ENCODE measurements around the gene IGFL4.

Gene IGFL4

DNA sequence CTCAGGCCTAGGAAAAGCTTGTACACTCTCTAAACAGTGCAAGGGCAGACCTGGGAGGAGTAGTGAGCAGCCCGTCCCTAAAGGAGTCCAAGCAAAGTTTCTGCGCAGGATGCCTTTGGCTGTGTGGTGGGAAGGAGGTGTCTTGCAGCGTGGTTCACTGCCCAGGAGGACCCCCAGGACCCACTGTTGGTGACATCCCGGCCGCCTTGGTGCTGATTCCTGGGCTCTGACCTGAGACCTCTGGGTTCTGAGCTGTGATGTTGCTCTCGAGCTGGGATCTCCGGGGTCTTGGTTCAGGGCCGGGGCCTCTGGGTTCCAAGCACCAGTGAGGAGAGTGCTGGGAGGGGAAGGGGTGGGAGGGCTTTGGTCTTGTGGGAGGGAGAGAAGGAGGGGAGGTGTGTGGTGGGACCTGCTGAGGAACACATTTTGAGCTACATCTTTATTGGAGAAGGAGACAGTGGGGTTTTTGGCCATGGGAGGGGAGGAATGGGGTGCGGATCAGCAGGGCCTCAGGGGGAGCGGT is 22.0 kb downstream of the IGFL4 start:
- no peak for DNase-seq

DNA sequence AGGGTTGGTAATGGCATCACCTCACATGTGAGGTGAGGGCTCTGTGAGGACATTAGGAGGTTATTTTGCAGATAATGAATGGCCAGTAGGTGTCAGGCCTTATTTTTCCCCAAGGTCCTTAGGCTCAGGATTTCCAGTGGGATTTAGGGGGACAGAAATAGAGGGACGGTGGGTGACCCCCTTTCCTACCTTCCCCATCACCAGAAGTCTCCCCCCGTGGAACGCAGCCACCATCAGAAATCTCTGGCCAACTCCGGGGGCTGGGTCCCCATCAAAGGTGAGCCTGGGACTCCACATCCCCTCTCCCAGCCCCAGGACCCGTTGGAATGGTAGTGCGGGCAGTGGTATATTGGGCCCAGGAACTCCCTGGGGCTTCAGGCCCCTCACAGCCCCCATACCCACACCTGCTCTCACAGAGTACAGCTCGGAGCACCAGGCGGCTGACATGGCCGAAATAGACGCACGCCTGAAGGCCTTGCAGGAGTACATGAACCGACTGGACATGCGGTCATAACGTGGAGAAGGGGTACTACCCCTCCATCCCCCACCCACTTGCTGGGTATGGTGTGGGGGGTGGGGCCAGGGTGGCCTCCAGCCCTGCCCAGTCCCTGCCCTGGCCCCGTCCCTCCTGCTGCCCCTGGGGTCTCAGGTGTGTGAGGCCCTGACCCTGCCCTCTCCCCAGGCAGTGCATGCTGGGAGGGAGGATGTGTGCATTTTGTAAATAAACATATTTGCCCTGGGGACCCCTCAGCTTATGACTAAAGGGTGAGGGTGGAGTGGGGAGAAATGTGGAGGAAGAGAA is 22.7 kb downstream of the IGFL4 start:
- DNase-seq: no peak

DNA sequence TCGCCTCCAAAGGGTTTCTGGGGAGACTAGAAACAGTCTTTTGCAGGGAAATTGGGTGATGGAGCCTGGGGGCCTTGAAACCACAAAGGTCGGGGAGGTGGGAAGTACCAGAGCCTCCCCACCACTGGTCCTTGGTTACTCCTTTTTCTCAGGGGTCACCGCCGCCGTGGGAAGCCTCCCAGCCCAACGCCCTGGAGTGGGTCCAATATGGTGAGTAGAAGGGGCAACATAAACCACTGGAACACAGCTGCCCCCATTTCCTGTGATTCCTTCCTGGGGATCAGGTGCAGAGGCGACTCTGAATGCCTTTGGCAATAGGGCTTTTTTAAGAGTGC is 23.7 kb downstream of the IGFL4 start:
- no peak for DNase-seq

DNA sequence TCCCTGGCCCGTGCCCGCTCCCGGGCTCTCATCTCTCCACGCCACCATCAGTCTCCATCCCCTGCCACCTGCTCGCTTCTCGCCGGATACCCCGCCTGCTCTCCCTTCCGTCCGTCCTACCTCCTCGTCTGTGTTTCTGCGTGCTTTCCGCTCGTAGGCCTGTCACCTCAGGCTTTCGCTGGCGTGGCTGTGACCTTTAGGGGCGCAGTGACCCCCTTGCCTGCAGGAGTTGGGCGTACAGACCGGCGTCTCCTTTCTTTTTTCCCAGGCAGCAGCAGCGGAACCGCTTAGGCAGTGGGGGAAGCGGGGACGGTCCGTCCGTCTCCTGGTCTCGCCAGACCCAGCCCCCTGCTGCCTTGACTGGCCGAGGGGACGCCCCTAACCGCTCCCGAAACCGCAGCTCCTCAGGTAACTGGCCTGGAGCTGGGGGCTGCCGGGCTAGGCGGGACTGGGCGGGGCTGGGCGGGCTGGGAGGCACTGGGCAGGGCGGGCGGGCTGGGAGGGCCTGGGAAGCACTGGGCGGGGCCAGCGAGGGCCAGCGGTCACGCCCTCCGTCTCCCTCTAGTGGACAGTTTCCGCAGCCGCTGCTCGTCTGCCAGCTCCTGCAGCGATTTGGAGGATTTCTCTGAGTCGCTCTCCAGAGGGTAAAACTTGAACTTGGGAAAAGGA is 24.2 kb downstream of the IGFL4 start:
- peak; percentile 46 to 70 for DNase-seq

DNA sequence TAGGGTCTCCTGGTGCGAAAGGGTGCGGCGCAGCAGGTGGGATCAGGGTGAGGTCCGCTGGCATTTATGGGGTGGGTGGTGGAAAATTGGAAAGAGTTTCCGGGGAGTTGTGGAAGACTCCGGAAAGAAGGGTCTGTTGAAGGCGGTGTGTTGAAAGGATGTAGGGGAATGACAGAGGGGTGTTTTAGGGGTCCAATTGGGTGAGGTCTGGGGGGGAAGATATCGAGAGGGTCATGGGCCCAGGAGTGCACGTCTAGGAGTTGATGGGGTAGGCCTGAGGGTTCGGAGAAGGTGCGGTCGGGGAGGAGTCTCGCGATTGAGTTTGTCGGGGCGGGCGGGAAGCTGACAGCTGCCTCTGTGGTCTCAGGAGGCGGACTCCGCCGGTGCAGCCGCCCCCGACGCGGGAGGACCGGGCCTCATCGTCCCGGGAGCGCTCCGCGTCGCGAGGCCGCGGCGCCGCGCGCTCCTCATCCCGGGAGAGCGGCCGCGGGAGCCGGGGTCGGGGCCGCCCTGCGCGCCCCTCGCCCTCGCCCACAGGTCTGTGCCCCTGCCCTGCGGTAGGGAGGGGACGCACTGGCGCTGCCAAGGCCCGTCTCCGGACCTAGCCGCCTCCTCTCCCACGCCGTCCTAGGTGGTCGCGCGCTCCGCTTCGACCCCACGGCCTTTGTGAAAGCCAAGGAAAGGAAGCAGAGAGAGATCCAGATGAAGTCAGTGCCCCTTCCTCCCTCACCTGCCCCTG is 24.9 kb downstream of the IGFL4 start:
- no peak for DNase-seq

DNA sequence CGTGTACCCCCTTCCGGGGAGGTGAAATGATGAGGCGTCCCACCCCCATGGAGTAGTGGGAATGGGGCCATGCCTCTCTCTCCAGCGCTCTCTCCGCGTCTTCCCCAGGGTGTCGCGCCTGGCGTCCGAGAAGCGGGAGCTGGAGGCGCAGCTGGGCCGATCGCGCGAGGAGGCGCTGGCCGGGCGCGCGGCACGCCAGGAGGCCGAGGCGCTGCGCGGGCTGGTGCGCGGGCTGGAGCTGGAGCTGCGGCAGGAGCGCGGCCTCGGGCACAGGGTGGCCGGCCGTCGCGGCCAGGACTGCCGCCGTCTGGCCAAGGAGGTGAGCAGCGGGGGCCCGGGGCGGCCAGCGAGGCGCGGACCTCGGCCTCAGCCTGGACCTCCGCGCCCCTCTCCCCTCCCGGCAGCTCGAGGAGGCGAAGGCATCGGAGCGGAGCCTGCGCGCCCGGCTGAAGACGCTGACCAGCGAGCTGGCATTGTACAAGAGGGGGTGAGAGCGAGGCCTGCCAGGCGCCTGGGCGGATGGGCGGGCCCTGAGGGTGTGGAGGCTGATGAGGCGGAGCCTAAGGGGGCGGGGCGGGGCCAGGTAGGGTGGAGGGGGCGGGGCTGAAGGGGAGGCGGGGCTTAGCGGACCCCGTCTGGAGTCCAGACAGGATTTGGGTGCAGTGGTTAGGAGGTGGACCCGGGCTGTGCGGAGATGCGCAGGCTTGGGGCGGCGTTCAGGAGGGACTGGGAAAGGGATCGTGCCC is 25.7 kb downstream of the IGFL4 start:
- peak in 1 of 2 experiments; percentile 21 for DNase-seq

DNA sequence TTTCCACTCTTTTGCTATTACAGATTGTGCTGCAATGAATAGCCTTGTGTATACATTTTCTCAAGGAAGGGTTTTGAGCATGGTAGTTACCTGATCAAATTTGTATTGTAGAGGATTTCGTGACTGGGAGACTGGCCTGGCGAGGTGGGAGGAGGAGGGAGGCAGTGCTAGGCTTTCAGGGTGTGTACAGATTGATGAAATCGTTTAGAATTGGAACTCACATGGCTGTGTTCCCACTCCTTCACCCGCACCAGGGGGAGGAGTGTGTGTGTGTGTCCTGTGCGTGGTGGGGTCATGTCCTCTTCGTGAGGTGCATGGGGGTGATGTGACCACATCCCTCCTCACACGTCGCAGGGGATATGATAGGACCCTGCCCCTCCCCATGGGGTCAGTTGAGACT is 26.3 kb downstream of the IGFL4 start:
- no peak for DNase-seq

DNA sequence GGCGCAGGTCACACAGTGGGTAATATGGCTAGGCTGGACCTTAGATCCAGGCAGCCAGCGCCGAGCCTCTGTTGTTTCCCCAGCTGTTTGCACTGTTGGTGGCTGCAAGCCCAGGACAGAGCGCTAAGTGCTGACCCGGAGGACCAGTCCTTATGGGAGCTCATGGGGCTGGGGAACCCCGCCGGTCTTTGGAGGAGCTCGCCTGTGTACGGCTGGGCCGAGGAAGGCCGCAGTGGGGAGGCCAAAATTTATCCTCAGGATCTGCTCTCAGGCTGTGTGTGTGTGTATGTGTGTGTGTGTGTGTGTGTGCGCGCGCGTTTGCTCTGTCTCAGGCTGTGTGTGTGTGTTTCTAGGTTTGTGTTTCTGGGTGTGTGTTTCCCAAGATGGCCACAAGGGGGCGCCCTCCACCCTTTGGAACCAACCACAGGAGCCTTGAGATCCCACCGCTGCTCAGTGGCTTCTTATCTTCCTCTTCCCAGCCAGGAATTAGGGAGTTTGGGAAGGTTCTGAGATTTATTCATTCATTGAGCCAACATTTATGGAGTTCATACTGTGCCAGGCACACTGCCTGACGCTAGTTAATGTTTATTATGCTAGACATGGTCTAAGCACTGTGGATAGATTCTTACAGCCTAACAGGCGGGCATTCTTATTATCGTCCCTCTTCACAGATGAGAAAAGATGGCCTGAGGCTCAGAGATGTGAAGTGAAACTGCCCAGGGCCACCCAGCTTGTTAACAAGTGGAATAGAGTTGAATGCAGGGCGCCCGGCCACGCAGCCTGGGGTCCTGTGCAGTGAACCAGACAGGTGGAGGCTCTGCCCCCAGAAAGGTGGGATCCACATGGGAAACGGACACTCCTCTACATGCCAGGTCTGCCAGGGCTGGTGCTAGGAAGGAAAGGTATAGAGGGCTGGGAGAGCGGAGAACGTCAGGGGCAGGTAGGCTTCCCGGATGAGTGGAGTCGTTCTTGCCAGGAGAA is 31.0 kb downstream of the IGFL4 start:
- peak; percentile 24 to 26 for DNase-seq

DNA sequence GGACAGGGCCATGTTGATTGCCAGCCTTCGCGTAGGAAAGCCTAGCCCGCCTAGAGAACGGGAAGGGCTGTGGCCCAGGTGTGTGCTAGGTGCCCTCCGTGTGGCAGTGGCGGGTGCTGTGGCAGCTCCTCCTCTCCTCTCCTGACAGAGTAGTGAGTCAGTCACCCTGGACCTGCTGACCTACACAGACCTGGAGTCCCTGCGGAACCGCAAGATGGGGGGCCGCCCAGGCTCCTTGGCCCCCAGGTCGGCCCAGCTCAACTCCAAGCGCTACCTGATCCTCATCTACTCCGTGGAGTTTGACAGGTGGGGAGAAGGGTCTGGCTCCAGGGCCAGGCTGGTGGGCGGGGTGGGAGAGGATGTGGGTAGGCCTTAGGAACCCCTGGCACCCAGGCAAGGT is 34.4 kb downstream of the IGFL4 start:
- no peak for DNase-seq

DNA sequence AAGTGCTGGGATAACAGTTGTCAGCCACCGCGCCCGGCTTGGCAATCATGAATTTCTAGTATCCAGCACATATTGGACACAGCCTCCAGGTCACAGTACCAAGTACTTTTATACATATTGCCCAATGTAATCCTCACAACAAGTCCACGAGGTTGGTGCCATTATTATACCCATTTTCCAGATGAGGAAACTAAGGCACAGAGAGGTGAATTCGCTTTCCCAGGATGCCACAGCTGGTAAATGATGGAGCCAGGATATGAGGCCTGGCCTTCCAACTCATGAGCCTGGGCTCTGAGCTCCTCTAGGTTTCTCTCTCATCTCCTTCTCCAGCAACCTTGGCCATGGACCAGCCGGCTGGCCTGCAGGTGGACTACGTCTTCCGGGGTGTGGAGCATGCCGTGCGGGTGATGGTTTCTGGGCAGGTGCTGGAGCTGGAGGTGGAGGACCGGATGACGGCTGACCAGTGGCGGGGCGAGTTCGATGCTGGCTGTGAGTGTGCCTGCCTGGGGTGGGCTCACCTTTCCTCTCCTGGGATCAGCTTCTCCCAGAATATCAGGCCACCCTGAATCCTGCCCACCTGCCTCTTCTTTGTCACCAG is 38.0 kb downstream of the IGFL4 start:
- DNase-seq: no peak

DNA sequence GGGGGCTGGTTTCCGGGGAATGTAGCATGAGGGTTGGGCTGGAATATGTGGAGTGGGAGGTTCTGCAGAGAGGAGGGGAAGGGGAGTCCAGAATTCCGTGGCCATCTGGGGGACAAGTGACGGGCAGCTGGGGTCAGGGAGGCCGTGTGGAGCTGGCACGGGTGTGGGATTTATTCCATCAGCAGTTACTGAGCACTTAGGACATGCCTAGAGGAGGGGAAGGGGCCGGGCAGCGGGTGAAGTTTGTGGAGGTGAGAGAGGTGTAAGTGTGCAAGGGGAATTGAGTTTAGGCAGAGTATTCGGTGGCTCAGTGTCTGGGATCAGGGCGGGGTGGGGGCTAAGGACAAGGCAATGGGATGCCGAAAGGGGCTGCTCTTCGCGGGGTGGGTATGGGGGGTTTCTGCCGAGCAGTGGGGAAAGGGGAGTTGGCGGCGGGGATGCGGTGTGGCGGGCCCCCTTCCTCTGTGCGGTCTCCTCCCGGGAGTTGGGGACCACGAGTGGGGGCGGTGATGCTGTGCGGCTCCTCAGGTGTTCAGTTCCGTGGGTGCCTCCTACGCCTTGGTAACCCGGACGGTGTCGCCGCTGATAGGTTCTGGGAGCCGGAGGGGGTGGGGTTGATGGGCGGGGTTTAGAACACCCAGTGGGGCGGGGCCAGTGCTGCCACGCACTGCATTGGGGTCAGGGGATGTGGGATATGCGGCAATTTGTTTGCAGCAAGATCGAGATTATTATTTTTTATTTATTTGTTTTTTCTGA is 40.1 kb downstream of the IGFL4 start:
- peak; percentile 66 to 69 for DNase-seq

DNA sequence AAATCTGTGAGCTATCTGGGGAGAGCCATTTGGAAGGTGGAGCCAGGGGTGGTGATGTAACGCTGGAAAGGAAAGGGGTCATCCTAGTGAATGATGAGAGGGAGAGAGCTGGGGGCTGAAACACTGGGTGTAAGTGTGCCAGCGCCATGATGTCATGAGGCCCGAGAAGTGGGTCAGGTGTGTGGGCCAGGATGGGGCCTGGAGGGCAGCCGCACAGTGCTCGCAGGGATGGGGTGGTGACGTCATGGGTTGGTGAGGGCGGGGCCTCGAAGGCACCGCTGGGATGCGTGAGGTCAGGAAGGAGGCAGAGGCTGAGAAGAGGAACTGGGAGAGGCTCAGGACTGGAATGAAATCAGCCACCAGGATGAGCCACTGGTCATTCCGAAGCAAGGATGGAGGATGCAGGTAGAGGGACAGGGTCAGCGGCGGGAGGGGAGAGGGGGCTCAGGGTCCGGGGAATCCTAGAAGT is 41.1 kb downstream of the IGFL4 start:
- peak; percentile 46 to 70 for DNase-seq

DNA sequence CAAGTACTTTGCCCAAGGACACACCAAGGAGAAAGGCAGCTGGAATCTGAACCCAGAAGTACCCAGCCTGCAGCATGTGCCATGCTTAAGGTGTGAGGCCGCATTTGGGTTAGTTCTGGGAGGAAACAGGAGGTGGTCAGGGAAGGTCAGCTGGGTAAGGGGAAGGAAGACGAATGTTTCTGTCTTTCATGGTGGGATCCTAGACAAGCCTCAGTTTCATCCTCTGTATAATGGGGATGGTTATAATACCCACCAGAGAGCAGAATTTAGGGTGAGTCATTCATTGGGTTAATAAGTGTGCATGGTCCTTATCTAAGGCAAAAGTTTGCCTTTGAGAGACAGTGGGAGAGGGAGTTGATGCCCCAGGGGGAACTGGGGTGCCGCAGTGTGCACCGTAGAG is 42.0 kb downstream of the IGFL4 start:
- no peak for DNase-seq

DNA sequence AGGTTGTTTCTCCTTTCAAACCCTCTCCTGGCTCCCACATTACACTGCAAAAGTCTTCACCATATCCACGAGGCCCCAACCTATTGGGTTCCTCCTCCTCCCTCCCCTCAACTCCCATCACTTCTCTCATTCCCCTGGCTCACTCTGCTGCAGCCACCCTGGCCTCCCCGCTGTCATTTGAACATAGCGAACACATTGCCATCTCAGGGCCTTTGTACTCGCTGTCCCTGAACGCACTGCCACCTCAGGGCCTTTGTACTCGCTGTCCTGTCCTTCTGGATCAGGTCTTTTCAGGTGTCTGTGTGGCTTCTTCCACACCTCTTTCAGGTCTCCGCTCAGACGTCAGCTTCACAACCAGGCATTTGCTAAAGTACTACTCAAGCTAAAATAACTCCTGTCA is 43.9 kb downstream of the IGFL4 start:
- DNase-seq: no peak

DNA sequence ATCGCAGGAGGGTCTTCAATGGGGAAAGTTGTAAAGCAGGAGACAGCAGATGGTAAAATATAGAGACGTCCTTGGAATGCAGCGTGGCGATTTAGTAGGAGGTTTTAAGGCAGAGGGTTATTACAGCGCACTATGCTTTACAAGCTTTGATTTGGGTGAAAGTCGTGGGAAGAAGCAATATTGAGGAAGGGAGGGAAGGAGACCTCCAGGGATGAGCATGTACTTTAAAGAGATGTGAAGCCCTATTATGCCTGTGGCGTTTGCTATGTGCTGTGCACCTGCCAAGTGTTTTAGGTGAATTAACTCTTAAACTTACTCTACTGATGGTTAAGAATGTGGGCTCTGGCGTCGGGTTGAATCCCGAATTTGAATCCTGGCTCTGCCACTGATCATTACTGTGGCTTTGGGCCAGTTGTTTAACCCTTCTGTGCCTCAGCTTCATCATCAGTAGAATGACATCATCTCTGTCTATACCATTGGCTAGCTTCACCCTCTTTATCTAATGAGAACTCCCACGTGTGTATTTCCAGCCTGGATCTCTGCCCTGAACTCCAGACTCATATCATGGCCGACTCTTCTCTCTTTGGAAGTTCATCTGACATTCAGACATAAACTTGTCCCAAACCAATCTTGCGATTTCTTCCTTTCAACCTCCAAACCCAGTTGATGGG is 45.0 kb downstream of the IGFL4 start:
- DNase-seq: no peak

DNA sequence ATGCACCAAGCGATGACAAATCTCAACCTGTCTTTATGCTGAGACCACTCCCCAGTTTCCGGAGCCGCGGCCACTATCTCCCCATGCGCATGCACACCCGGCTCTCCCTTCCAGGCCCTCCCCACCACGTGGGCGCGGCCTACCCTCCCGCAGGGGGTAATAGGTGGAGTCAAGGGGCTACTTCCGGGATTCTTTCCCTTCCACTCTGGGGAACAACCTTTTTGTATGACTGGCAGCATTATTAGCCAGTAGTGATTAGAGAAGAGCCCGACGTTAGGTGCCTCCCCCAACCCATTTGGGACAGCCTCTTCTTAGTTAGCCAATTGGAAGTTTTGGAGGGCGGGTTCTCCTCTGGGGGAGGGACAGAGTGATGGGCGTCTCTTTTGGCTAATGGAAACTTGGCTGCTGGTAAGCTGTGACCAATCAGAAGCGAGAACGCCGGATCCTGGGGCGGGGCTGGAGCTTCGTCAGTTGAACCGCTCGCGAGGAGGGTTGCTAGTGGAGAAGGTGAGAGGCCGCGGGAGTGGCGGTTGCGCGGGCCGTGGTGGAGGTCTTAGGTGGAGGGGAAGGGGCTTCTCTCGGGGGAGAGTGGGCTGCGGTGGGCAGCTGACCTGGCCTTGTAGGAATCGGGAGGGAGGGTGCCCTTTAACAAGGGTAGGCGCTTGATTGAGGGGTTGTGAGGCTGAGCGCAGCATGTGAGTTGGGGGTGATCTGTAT is 45.6 kb downstream of the IGFL4 start, which contains the start of gene CCDC61:
Gene CCDC61, plus strand, starts transcription at position 470 of the 717 bp plus-strand sequence. CDS start 7,552 bp downstream, outside the sequence.
- peak; percentile 98 to 99 for DNase-seq

DNA sequence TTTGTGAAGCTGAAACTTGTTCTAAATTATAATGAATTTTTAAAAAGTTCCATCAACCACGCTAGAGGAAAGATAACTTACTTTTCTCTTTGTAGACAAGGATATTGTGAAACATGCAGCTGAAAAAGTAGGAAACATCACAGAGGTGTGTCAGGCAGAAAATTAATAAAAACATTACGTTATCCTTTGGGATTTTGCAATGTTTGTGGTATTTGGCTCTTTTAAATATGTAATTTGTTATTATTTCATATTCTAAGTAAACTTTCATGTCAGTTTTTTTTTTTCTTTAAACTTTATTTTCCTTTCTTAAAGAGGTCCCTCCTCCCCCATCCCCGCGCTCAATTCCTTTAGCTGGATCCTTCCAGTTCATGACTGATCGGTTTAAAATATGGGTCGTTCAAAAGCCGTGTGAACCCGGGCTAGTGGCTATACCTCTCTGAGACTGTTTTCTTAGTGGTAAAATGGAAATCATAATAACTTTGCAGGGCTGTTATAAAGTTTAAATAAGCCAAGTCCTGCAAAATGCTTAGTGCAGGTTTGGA is 46.3 kb downstream of the IGFL4 start:
- no peak for DNase-seq

DNA sequence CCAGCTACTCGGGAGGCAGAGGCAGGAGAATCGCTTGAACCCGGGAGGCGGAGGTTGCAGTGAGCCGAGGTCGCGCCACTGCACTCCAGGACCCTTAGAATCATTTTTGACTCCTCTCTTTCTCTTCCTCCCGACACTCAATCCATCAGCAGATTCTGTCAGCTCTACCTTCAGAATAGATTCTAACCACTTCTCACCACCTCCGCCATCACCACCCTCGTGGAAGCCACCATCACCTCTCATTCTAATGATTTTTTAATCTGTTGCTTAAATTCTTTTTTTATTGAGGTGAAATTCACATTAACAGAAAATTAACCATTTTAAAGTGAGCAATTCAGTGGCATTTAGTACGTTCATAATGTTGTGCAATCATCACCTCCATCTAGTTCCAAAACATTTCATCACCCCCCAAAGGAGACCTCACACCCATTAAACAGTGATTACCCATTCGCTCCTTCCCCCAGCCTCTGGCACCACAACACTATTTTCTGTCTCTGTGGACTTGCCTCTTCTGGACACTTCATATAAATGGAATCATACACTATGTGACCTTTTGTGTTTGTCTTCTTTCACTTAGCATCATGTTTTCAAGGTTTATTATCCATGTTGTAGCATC is 50.6 kb downstream of the IGFL4 start:
- no peak for DNase-seq
